ENCODE results near the gene AKR1C8. TPM values are rescaled to one million over a fixed set of nuclear protein-coding genes. Genes with fewer than 3 reads are reported as not detected.
A peak's percentile ranks its signal among the peaks of the same experiment; 100 is the strongest.

Gene AKR1C8
- total RNA-seq, 6 experiments from 2014 or later, result not detected

DNA sequence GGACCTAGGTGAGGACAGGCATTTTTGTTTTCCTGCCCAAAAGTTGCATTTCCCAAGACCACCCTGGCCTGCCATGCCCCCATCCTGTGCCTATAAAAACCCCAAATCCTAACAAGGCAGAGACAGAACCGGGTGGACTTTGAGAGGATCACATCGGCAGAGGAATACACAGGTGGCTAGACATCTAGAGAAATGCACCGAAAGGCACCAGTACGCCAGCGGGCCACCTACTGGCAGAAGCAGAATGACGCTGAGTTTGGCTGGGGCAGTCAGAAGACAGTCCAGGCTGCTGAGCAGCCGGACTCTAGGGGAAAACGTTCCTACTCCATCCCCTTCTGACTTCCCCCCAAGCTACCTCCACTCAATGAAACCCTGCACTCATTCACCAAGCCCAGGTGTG is 14.4 kb upstream of the AKR1C8 start:
- TF ChIP-seq, protein P1, sequence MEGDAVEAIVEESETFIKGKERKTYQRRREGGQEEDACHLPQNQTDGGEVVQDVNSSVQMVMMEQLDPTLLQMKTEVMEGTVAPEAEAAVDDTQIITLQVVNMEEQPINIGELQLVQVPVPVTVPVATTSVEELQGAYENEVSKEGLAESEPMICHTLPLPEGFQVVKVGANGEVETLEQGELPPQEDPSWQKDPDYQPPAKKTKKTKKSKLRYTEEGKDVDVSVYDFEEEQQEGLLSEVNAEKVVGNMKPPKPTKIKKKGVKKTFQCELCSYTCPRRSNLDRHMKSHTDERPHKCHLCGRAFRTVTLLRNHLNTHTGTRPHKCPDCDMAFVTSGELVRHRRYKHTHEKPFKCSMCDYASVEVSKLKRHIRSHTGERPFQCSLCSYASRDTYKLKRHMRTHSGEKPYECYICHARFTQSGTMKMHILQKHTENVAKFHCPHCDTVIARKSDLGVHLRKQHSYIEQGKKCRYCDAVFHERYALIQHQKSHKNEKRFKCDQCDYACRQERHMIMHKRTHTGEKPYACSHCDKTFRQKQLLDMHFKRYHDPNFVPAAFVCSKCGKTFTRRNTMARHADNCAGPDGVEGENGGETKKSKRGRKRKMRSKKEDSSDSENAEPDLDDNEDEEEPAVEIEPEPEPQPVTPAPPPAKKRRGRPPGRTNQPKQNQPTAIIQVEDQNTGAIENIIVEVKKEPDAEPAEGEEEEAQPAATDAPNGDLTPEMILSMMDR (IDR thresholded peaks at IDR 0.05), result peak; percentile 19; the same call in 1 of the 2 replicates
- Mint-ChIP-seq H3K27ac (no peak overlapping the region), H3K36me3 (ENCODE audit: low read depth) (no peaks in the 10 kb centered on the region), H3K4me1 (ENCODE audit: low read depth) (no peaks in the 10 kb centered on the region), H3K4me3 (no peak overlapping the region), H3K9me3 (no peaks in the 10 kb centered on the region), H3K27me3 (ENCODE audit: insufficient read depth) (no peaks in the 10 kb centered on the region)
- no peak for DNase-seq

DNA sequence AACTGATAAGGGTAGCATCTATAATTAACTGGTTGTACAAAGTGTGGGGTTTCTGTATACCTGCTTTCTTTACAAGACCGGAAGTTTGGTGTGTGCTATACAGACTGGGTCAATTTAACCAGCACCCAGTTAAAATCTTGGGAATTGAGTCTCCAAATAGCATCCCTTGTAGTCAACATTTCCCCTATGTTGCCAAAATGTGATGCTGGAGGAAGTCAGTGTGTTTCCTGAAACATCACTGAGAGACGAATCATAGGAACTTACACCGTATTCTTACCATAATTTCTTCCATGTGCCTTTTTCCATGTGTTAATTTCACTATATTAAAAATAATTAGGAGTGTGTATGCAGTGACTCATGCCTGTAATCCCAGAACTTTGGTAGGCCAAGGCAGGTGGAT is 13.4 kb upstream of the AKR1C8 start:
- Mint-ChIP-seq H3K4me3 (no peak overlapping the region), H3K36me3 (ENCODE audit: low read depth) (no peaks in the 10 kb centered on the region), H3K27me3 (ENCODE audit: insufficient read depth) (no peaks in the 10 kb centered on the region), H3K4me1 (ENCODE audit: low read depth) (no peaks in the 10 kb centered on the region), H3K27ac (no peak overlapping the region), H3K9me3 (no peaks in the 10 kb centered on the region)
- TF ChIP-seq, protein P1 (IDR thresholded peaks at IDR 0.05), result no peak
- DNase-seq, result no peak

DNA sequence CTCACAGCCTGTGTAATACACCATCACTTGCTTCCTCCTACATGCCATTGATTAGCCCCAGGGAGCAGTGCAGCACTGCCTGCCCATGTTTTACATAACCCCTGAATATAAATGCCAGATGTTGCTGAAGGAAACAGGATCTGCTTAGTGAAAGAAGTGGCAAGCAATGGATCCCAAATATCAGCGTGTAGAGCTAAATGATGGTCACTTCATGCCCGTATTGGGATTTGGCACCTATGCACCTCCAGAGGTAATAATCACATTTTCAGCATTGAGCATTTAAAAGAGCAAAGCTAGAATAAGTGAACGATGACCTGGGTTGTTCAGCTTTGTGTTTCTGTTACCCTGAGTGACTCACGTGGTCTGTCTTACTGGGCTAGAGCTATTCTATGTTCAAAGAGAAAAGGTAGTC is 11.8 kb upstream of the AKR1C8 start, which contains the start of gene AKR1C4:
TSS of gene AKR1C4 (plus strand) at position 136 of the 412 bp plus-strand sequence. CDS start at position 167, 31 bp downstream.
- DNase-seq, result no peak
- Mint-ChIP-seq H3K4me3 (no peak within 1 kb of the TSS), H3K27me3 (ENCODE audit: insufficient read depth) (peaks cover 2% of the 10 kb centered on the region; the same call in 1 of the 2 replicates), H3K36me3 (ENCODE audit: low read depth) (no peaks in the 10 kb centered on the region), H3K27ac (no peak within 1 kb of the TSS), H3K9me3 (no peaks in the 10 kb centered on the region), H3K4me1 (ENCODE audit: low read depth) (no peaks in the 10 kb centered on the region)
- TF ChIP-seq, protein P1 (IDR thresholded peaks at IDR 0.05), result no peak

DNA sequence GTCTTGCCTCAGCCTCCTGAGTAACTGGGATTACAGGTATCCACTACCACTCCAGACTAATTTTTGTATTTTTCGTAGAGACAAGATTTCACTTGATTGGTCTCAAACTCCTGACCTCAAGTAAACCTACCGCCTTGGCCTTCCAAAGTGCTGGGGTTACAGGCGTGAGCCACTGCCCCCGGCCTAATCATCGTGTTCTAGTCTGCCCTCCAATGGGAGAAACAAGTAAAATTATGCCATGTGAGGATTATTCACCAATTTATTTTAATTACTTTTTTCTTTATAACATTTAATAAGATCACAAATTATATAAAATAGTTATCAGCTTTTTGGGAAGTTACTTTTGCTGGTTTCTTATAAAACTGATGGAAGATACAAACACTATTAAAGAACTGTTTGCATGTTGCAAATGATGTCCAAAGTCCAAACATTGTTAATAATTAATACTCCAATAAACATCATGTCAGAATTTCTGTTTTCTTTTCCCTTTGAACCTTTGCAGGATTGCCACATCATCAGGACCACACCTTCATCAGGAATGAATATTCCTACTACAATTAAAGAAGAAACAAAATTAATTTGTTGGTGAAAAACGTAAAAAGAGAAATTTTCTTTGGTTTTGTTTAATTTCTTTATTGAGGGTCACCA is 10.9 kb upstream of the AKR1C8 start:
- DNase-seq, result no peak
- Mint-ChIP-seq H3K27ac (no peak overlapping the region), H3K4me1 (ENCODE audit: low read depth) (no peaks in the 10 kb centered on the region)

DNA sequence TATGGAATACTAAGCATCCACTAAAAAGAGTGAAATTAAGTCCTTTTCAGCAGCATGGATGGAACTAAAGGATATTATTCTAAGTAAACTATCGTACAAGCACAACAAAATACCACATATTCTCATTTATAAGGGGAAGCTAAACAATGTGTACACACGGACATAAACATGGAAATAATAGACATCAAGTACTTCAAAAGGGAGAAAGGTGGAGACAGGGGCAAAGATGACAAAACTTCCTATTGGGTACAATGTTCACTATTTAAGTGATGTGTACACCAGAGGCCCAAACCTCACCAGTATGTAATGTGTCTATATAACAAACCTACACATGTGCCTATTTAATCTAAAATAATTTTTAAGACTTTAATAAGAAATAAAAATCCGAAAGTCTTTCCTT is 9.5 kb upstream of the AKR1C8 start:
- Mint-ChIP-seq H3K27me3 (ENCODE audit: insufficient read depth) (peaks cover 7% of the 10 kb centered on the region), H3K27ac (no peak overlapping the region), H3K4me1 (ENCODE audit: low read depth) (no peaks in the 10 kb centered on the region), H3K4me3 (no peak overlapping the region), H3K36me3 (ENCODE audit: low read depth) (no peaks in the 10 kb centered on the region), H3K9me3 (no peaks in the 10 kb centered on the region)
- TF ChIP-seq, protein P1 (IDR thresholded peaks at IDR 0.05), result no peak
- no peak for DNase-seq

More for the DNA sequence above, 10.9 kb upstream of the AKR1C8 start:
- H3K4me3 Mint-ChIP-seq, result no peak overlapping the region
- H3K36me3 Mint-ChIP-seq (ENCODE audit: low read depth), result no peaks in the 10 kb centered on the region
- H3K9me3 Mint-ChIP-seq, result no peaks in the 10 kb centered on the region
- TF ChIP-seq, protein P1 (IDR thresholded peaks at IDR 0.05), result no peak
- peaks cover 5% of the 10 kb centered on the region; the same call in 1 of the 2 replicates for H3K27me3 Mint-ChIP-seq (ENCODE audit: insufficient read depth)

Data from HFFc6 (cell line).